Mesothelial cell of epicardium (in vitro differentiated cells): ENCODE data around the gene PROX2. TPM values are rescaled to one million over a fixed set of nuclear protein-coding genes. Genes with fewer than 3 reads are reported as not detected.

Experiments used
- DNase-seq, 2 experiments: peaks; one replicate each; pipeline ENCODE4 v3.0.0; 2021; ENCODE audit warnings: low spot score in 2 of 2; ENCODE audit not compliant: unreplicated experiment in 2 of 2
- H3K27ac Mint-ChIP-seq: 2 replicates; pipeline ENCODE4 v1.8.0; 2021; ENCODE audit warnings: mixed read lengths
- H3K27me3 Mint-ChIP-seq: 2 replicates; pipeline ENCODE4 v1.8.0; 2021; ENCODE audit warnings: low read depth, mixed read lengths
- H3K36me3 Mint-ChIP-seq: 2 replicates; pipeline ENCODE4 v1.8.0; 2021; ENCODE audit warnings: mixed read lengths
- H3K4me1 Mint-ChIP-seq: 2 replicates; pipeline ENCODE4 v1.8.0; 2021; ENCODE audit warnings: mixed read lengths
- H3K4me3 Mint-ChIP-seq: 2 replicates; pipeline ENCODE4 v1.8.0; 2021; ENCODE audit warnings: mild to moderate bottlenecking, moderate library complexity, mixed read lengths
- H3K9me3 Mint-ChIP-seq: 2 replicates; pipeline ENCODE4 v1.8.0; 2021; ENCODE audit warnings: mixed read lengths
- total RNA-seq: library from RNA; stranded (reverse); gene quantifications from 3 replicates; pipeline ENCODE4 v1.2.1, GENCODE V29; 2021
- TF ChIP-seq, protein P1 (sequence below): fragments of 200-600 bp; sonication (generic); IDR thresholded peaks from one replicate; pipeline ENCODE4 v1.5.0; 2021; ENCODE audit warnings: antibody characterized with exemption; ENCODE audit not compliant: unreplicated experiment

Gene PROX2
- total RNA-seq, 1 donor from 2014 or later: not detected

GRCh38 chr14:74856366-74856765 is 19.6 kb downstream of the PROX2 start:
- Mint-ChIP-seq H3K9me3 (no peaks in the 10 kb centered on the region), H3K27ac (no peak overlapping the region)
- TF ChIP-seq, protein P1, sequence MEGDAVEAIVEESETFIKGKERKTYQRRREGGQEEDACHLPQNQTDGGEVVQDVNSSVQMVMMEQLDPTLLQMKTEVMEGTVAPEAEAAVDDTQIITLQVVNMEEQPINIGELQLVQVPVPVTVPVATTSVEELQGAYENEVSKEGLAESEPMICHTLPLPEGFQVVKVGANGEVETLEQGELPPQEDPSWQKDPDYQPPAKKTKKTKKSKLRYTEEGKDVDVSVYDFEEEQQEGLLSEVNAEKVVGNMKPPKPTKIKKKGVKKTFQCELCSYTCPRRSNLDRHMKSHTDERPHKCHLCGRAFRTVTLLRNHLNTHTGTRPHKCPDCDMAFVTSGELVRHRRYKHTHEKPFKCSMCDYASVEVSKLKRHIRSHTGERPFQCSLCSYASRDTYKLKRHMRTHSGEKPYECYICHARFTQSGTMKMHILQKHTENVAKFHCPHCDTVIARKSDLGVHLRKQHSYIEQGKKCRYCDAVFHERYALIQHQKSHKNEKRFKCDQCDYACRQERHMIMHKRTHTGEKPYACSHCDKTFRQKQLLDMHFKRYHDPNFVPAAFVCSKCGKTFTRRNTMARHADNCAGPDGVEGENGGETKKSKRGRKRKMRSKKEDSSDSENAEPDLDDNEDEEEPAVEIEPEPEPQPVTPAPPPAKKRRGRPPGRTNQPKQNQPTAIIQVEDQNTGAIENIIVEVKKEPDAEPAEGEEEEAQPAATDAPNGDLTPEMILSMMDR: no peak

DNA sequence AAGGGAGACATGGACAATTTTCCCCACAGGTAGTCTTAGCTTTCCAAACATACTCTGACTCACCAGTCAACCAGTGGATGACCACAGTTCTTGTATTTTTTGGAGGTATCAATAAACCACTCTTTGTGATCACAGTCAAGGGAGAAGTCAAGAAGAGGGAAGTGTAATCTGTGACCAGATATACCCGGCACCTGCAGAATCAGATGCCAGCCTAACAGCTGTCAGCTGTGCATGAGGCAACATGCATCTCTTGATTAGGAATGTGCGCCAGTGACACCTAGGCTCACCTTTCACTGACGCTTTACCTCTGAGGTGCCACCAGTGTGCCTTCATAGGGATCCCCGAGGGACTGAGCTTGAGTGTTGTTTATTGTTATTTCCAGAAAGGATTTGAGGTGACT is 20.0 kb downstream of the PROX2 start:
- TF ChIP-seq, protein P1: no peak
- Mint-ChIP-seq H3K36me3 (peaks cover 2% of the 10 kb centered on the region), H3K27ac (no peak overlapping the region), H3K4me3 (no peak overlapping the region), H3K27me3 (no peaks in the 10 kb centered on the region), H3K9me3 (no peaks in the 10 kb centered on the region), H3K4me1 (peaks cover 9% of the 10 kb centered on the region)
- no peak for DNase-seq

More at GRCh38 chr14:74856366-74856765, 19.6 kb downstream of the PROX2 start:
- Mint-ChIP-seq H3K4me3 (no peak overlapping the region), H3K4me1 (peaks cover 9% of the 10 kb centered on the region), H3K36me3 (peaks cover 2% of the 10 kb centered on the region), H3K27me3 (no peaks in the 10 kb centered on the region)
- DNase-seq: no peak

GRCh38 chr14:74855021-74855420 is 20.9 kb downstream of the PROX2 start:
- Mint-ChIP-seq H3K4me1 (peaks cover 9% of the 10 kb centered on the region), H3K9me3 (no peaks in the 10 kb centered on the region), H3K27me3 (no peaks in the 10 kb centered on the region), H3K27ac (no peak overlapping the region), H3K36me3 (peaks cover 2% of the 10 kb centered on the region), H3K4me3 (no peak overlapping the region)
- DNase-seq: no peak
- TF ChIP-seq, protein P1: no peak

- Mint-ChIP-seq H3K27me3 (no peaks in the 10 kb centered on the region), H3K4me3 (no peak overlapping the region), H3K36me3 (peaks cover 2% of the 10 kb centered on the region), H3K4me1 (peaks cover 9% of the 10 kb centered on the region), H3K27ac (peak overlapping the region; percentile 18), H3K9me3 (no peaks in the 10 kb centered on the region)
- DNase-seq: no peak
- TF ChIP-seq, protein P1: no peak
Observed at GRCh38 chr14:74853581-74853980, 22.4 kb downstream of the PROX2 start.

GRCh38 chr14:74852922-74853530 is 22.9 kb downstream of the PROX2 start:
- H3K27ac Mint-ChIP-seq: peak overlapping the region; percentile 18
- H3K4me1 Mint-ChIP-seq: peaks cover 9% of the 10 kb centered on the region
- H3K9me3 Mint-ChIP-seq: no peaks in the 10 kb centered on the region
- H3K36me3 Mint-ChIP-seq: peaks cover 2% of the 10 kb centered on the region
- no peaks in the 10 kb centered on the region for H3K27me3 Mint-ChIP-seq
- H3K4me3 Mint-ChIP-seq: no peak overlapping the region
- TF ChIP-seq, protein P1: no peak
- no peak for DNase-seq
